HG02759 (cell line): ENCODE measurements around the gene MAP3K13.
A peak's percentile ranks its signal among the peaks of the same experiment; 100 is the strongest.
"Not testable (repeated sequence)": the region's sequence is repeated elsewhere in the genome, so short reads cannot be mapped to it uniquely, and the experiment has no call there.

Source experiments
- ATAC-seq: cut with Tn5 transposase; IDR thresholded peaks from one replicate; pipeline ENCODE4 v1.9.1; 2021; ENCODE audit warnings: mild to moderate bottlenecking, moderate library complexity; ENCODE audit not compliant: unreplicated experiment

Gene MAP3K13

GRCh38 chr3:185340751-185341150, 22.2 kb upstream of the MAP3K13 start:
- no peak for ATAC-seq

- ATAC-seq: no peak
Observed at GRCh38 chr3:185341616-185342458, 21.1 kb upstream of the MAP3K13 start.

GRCh38 chr3:185342459-185343174, 20.3 kb upstream of the MAP3K13 start:
- ATAC-seq: no peak

GRCh38 chr3:185347399-185347798, 15.5 kb upstream of the MAP3K13 start:
- ATAC-seq: no peak

GRCh38 chr3:185350841-185351240, 12.1 kb upstream of the MAP3K13 start:
- no peak for ATAC-seq

- ATAC-seq: no peak
Observed at GRCh38 chr3:185351396-185351795, 11.5 kb upstream of the MAP3K13 start.

- ATAC-seq: no peak
Observed at GRCh38 chr3:185353225-185353624, 9.7 kb upstream of the MAP3K13 start.

- peak; percentile 99 for ATAC-seq
Observed at GRCh38 chr3:185353823-185354614, 8.9 kb upstream of the MAP3K13 start.

GRCh38 chr3:185356499-185356898, 6.4 kb upstream of the MAP3K13 start:
- no peak for ATAC-seq

GRCh38 chr3:185361920-185362319, 1.0 kb upstream of the MAP3K13 start:
- no peak for ATAC-seq

GRCh38 chr3:185363662-185364203, 797 bp downstream of the MAP3K13 start:
- peak; percentile 21 for ATAC-seq

- no peak for ATAC-seq
Observed at GRCh38 chr3:185365291-185366073, 2.5 kb downstream of the MAP3K13 start.

- ATAC-seq: no peak
Observed at GRCh38 chr3:185366074-185366335, 3.1 kb downstream of the MAP3K13 start.

- ATAC-seq: no peak
Observed at GRCh38 chr3:185366913-185367312, 4.0 kb downstream of the MAP3K13 start.

- not testable (repeated sequence) for ATAC-seq
Observed at GRCh38 chr3:185370349-185370748, 7.4 kb downstream of the MAP3K13 start.

- no peak for ATAC-seq
Observed at GRCh38 chr3:185371306-185372074, 8.6 kb downstream of the MAP3K13 start.

- ATAC-seq: no peak
Observed at GRCh38 chr3:185381320-185382058, 18.6 kb downstream of the MAP3K13 start.

- no peak for ATAC-seq
Observed at GRCh38 chr3:185382154-185382553, 19.2 kb downstream of the MAP3K13 start.

GRCh38 chr3:185386515-185386914, 23.6 kb downstream of the MAP3K13 start:
- ATAC-seq: not testable (repeated sequence)
